Epithelial cell of esophagus (primary cell): ENCODE results near the gene GPR162.
A peak's percentile ranks its signal among the peaks of the same experiment; 100 is the strongest.

Experiments used
- DNase-seq: peaks from one replicate; pipeline ENCODE4 v3.0.0; 2010; ENCODE audit warnings: low read depth
- H3K4me3 ChIP-seq: 2 replicates; pipeline ENCODE4 v1.5.1; 2011; ENCODE audit warnings: mild to moderate bottlenecking, low read length, control low read depth
- TF ChIP-seq, protein P1 (sequence below): IDR thresholded peaks from 2 replicates; pipeline ENCODE4 v1.5.1; 2011; ENCODE audit warnings: low read depth, mild to moderate bottlenecking, low read length, control low read depth, inconsistent platforms; ENCODE audit not compliant: insufficient read depth; ENCODE audit errors: missing control alignments

The GPR162 gene

DNA sequence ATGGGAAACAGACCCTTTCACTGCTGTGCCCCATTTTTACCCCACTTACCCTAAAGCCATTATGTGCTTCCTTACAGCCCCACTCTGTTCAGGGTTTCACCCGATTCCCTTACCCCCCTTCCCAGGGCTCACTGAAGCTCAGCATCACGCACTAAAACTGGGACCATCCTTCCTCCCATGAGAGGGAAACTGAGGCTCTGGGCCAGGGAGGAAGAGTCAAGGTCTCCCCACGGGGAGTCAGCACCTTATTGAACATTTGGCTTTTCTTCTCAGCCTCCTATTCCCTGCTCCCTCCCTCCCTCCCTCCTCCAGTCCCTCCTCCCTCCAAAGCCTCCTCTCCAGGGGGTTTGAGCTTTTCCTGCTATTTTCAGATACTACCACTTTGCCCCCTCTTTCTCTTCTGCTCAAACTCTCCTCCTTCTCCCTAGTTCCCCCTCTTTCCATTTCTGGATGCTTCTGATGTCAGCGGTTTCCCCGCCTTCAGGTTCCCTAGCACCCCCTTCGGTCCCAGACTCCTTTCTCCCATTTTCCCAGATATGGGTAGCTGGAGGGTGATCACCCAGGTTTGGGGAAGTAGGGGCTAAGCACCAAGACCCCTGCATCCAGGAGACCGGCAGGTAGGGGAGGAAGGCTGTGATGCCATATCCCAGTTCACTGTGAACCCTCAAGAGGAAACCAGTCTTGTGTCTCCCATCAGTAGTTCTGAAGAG, 960 bp downstream of the GPR162 start:
- no peak overlapping the region for H3K4me3 ChIP-seq
- no peak for DNase-seq
- TF ChIP-seq, protein P1, sequence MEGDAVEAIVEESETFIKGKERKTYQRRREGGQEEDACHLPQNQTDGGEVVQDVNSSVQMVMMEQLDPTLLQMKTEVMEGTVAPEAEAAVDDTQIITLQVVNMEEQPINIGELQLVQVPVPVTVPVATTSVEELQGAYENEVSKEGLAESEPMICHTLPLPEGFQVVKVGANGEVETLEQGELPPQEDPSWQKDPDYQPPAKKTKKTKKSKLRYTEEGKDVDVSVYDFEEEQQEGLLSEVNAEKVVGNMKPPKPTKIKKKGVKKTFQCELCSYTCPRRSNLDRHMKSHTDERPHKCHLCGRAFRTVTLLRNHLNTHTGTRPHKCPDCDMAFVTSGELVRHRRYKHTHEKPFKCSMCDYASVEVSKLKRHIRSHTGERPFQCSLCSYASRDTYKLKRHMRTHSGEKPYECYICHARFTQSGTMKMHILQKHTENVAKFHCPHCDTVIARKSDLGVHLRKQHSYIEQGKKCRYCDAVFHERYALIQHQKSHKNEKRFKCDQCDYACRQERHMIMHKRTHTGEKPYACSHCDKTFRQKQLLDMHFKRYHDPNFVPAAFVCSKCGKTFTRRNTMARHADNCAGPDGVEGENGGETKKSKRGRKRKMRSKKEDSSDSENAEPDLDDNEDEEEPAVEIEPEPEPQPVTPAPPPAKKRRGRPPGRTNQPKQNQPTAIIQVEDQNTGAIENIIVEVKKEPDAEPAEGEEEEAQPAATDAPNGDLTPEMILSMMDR: no peak

DNA sequence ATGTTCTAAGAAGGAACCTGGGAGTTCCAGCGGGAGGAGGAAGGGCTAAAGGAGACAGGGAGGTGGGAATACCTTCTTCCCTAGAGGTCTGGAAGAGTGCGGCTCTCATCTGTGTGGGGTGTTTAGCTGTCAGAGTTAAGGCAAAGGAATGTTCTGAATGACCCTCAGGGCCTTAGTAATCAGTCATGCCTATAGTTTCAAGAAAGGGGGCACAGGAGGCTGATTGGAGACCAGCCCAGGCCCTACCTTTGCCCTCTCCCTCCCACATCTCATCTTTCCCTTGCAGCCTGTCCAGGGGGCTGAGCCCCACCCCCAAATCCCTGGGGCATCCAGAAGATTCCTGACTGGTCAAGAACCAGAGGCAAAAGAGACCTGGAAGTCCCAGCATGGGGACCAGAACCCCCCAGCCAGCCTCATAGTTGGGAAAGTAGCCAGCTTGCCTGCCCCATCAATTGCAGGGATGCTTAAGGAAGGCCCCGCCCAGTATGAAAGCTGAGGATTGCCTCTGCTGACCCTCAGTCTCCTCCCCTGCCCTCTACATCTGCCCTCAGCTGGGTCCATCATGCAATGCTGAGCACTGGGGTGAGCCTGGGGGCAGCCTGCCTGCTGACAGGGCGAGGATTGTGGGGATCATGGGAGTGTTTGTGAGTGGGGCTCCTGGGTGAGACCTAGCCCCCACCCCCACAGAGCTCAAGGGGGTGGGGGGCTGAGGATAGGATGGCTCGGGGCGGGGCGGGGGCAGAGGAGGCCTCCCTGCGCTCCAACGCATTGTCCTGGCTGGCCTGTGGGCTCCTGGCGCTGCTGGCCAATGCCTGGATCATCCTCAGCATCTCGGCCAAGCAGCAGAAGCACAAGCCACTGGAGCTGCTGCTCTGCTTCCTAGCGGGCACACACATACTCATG, 1.8 kb downstream of the GPR162 start:
- no peak overlapping the region for H3K4me3 ChIP-seq
- TF ChIP-seq, protein P1: no peak
- no peak for DNase-seq

DNA sequence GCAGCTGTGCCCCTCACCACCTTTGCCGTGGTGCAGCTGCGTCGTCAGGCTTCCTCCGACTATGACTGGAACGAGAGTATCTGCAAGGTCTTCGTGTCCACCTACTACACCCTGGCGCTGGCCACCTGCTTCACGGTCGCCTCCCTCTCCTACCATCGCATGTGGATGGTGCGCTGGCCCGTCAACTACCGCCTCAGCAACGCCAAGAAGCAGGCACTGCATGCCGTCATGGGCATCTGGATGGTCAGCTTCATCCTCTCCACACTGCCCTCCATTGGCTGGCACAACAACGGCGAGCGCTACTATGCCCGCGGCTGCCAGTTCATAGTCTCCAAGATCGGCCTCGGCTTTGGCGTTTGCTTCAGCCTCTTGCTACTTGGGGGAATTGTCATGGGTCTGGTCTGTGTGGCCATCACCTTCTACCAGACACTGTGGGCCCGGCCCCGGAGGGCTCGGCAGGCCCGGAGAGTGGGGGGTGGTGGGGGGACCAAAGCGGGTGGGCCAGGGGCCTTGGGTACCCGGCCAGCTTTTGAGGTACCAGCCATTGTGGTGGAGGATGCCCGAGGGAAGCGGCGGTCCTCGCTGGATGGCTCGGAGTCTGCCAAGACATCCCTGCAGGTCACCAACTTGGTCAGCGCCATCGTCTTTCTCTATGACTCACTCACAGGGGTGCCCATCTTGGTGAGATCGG, 2.6 kb downstream of the GPR162 start:
- H3K4me3 ChIP-seq: no peak overlapping the region
- TF ChIP-seq, protein P1: no peak
- no peak for DNase-seq

DNA sequence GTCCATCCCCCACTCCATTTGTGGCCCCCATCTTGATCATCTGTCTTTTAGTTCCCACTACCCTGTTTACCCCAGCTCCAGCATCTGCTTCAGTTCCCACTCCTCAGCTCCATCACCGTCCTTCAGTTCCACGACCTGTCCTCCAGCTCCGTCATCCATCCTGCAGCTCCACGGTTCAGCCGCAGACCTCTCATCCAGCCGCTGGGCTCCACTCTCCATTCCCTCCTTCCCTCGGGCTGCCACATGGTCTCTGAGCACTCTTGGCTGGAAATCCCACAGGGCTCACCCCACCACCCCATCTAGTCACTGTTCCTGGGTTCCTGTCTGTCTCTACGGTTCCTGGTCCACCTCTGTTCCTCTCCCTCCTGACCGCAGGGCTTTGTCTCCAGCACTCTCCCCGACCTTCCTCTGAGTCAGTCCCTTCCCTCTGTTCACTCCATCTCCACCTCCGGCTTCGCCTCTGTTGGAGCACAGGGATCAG, 3.3 kb downstream of the GPR162 start:
- no peak overlapping the region for H3K4me3 ChIP-seq
- TF ChIP-seq, protein P1: no peak
- peak; percentile 41 for DNase-seq

DNA sequence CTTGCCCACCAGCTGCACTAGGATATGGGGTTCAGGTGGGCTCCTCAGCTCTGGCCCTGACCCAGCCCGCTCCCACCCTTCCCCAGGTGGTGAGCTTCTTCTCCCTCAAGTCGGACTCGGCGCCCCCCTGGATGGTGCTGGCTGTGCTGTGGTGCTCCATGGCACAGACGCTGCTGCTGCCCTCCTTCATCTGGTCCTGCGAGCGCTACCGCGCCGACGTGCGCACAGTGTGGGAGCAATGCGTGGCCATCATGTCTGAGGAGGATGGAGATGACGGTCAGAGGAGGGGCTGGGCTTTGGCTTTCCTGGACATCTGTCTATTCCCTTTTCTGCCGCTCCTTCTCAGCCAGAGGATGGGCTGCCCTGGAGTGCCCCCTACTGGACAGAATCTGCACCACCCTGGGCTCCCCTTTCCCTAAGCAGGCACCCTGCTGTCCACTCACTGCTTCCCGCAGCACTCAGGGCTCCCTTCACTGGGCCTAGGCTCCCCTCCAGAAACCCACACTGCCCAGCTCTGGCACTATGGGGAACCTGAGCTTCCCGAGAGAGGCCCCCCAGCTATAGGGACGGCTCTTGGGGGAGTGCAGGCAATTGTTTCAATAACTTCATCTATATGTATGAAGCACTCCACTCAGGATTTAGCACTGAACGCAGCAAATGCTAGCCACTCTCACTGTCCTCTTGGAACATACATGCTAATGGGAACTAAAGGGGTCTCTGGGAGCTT, 3.9 kb downstream of the GPR162 start:
- no peak overlapping the region for H3K4me3 ChIP-seq
- TF ChIP-seq, protein P1: peak; percentile 91
- DNase-seq: peak; percentile 81

DNA sequence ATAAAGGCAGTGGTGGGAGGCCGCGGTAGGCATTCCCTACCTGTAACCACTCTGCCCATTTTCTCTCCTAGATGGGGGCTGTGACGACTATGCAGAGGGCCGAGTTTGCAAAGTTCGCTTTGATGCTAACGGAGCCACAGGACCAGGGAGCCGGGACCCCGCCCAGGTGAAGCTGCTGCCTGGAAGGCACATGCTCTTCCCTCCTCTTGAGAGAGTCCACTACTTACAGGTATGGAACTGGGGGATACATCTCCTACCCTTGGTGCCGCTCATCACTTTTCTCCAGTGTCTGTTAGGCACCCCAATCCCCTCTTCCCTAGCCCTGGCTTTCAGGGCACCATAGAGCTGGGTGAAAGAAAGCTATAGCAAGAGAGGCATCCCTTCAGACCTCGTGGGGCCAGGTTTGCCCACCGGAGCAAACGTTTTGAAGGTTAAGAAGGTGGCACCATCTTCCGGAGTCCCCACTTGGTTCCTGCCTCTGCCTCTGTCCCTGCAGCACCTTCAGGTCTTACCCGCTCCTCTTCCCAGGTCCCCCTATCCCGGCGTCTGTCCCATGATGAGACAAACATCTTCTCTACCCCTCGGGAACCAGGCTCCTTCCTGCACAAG, 4.6 kb downstream of the GPR162 start:
- no peak for DNase-seq
- TF ChIP-seq, protein P1: no peak
- H3K4me3 ChIP-seq: no peak overlapping the region
